H9 (cell line): ENCODE data around the gene C12orf56. TPM values are rescaled to one million over a fixed set of nuclear protein-coding genes. Genes with fewer than 3 reads are reported as not detected.
A peak's percentile ranks its signal among the peaks of the same experiment; 100 is the strongest.

Source experiments
- DNase-seq: peaks from one replicate; pipeline ENCODE4 v3.0.0-alpha.2; 2017
- H2AFZ ChIP-seq: one replicate; pipeline ENCODE4 v1.6.1; 2013; ENCODE audit warnings: mild to moderate bottlenecking, low read length, control low read depth, moderate library complexity
- H2AK5ac ChIP-seq: 2 replicates; pipeline ENCODE4 v1.6.1; 2013; ENCODE audit warnings: low read length, control low read depth, mixed read lengths; ENCODE audit not compliant: insufficient read length
- H2BK120ac ChIP-seq: one replicate; pipeline ENCODE4 v1.6.1; 2013; ENCODE audit warnings: low read depth, mild to moderate bottlenecking, low read length, control low read depth, inconsistent platforms; ENCODE audit not compliant: poor library complexity, severe bottlenecking
- H2BK12ac ChIP-seq: 2 replicates; pipeline ENCODE4 v1.6.1; 2013; ENCODE audit warnings: low read length, control low read depth, mixed read lengths, low read depth; ENCODE audit not compliant: insufficient read length
- H2BK15ac ChIP-seq: 2 replicates; pipeline ENCODE4 v1.6.1; 2013; ENCODE audit warnings: low read depth, low read length, control low read depth
- H2BK20ac ChIP-seq: one replicate; pipeline ENCODE4 v1.6.1; 2013; ENCODE audit warnings: low read depth, mild to moderate bottlenecking, low read length, control low read depth, inconsistent platforms; ENCODE audit not compliant: poor library complexity, severe bottlenecking
- H2BK5ac ChIP-seq: 2 replicates; pipeline ENCODE4 v1.6.1; 2013; ENCODE audit warnings: low read length, control low read depth, mixed read lengths; ENCODE audit not compliant: insufficient read length
- H3K14ac ChIP-seq: 2 replicates; pipeline ENCODE4 v1.6.1; 2013; ENCODE audit warnings: low read length, control low read depth; ENCODE audit not compliant: insufficient read depth
- H3K18ac ChIP-seq: 2 replicates; pipeline ENCODE4 v1.6.1; 2013; ENCODE audit warnings: low read depth, mild to moderate bottlenecking, mixed read lengths, low read length, control low read depth; ENCODE audit not compliant: insufficient read length
- H3K23ac ChIP-seq: 2 replicates; pipeline ENCODE4 v1.6.1; 2013; ENCODE audit warnings: low read length, control low read depth, mixed read lengths, low read depth; ENCODE audit not compliant: insufficient read length
- H3K23me2 ChIP-seq: 2 replicates; pipeline ENCODE4 v1.6.1; 2013; ENCODE audit warnings: low read depth, mild to moderate bottlenecking, mixed read lengths, low read length, control low read depth; ENCODE audit not compliant: insufficient read length, poor library complexity, severe bottlenecking
- H3K27ac ChIP-seq: 2 replicates; pipeline ENCODE4 v1.5.1; 2013; ENCODE audit warnings: low read length, control low read depth, mixed read lengths, low read depth; ENCODE audit not compliant: insufficient read length
- H3K27me3 ChIP-seq: 2 replicates; pipeline ENCODE4 v1.6.1; 2013; ENCODE audit warnings: low read length, control low read depth, inconsistent platforms; ENCODE audit not compliant: insufficient read depth
- H3K4ac ChIP-seq: 2 replicates; pipeline ENCODE4 v1.6.1; 2013; ENCODE audit warnings: low read depth, mild to moderate bottlenecking, control low read depth, inconsistent platforms, low read length, moderate library complexity
- H3K4me1 ChIP-seq: 2 replicates; pipeline ENCODE4 v1.6.1; 2013; ENCODE audit warnings: low read length, control low read depth, inconsistent platforms; ENCODE audit not compliant: insufficient read depth
- H3K4me2 ChIP-seq: 2 replicates; pipeline ENCODE4 v1.6.1; 2013; ENCODE audit warnings: low read length, control low read depth, mixed read lengths; ENCODE audit not compliant: insufficient read length, insufficient read depth
- H3K56ac ChIP-seq: 2 replicates; pipeline ENCODE4 v1.6.1; 2013; ENCODE audit warnings: low read depth, mild to moderate bottlenecking, mixed read lengths, low read length, control low read depth; ENCODE audit not compliant: insufficient read length
- H3K79me1 ChIP-seq: 2 replicates; pipeline ENCODE4 v1.6.1; 2013; ENCODE audit warnings: low read depth, mild to moderate bottlenecking, moderate library complexity, low read length, control low read depth, inconsistent platforms; ENCODE audit not compliant: insufficient read depth, poor library complexity, severe bottlenecking
- H3K79me2 ChIP-seq: 2 replicates; pipeline ENCODE4 v1.6.1; 2013; ENCODE audit warnings: low read length, control low read depth, inconsistent platforms; ENCODE audit not compliant: insufficient read depth
- H3K9ac ChIP-seq: 2 replicates; pipeline ENCODE4 v1.6.1; 2013; ENCODE audit warnings: low read length, control low read depth, mixed read lengths; ENCODE audit not compliant: insufficient read length; ENCODE audit errors: extremely low read depth
- H3K9me3 ChIP-seq: one replicate; pipeline ENCODE4 v1.6.1; 2013; ENCODE audit warnings: low read depth, low read length, inconsistent platforms; ENCODE audit not compliant: control insufficient read depth
- H3T11ph ChIP-seq: one replicate; pipeline ENCODE4 v1.6.1; 2013; ENCODE audit warnings: mild to moderate bottlenecking, low read length, control low read depth, inconsistent platforms
- H4K20me1 ChIP-seq: one replicate; pipeline ENCODE4 v1.6.1; 2013; ENCODE audit not compliant: control insufficient read depth, insufficient read length, insufficient read depth
- H4K5ac ChIP-seq: 2 replicates; pipeline ENCODE4 v1.6.1; 2013; ENCODE audit warnings: low read depth, mild to moderate bottlenecking, mixed read lengths, low read length, control low read depth; ENCODE audit not compliant: insufficient read length
- H4K8ac ChIP-seq: replicated peaks from 2 replicates; pipeline ENCODE4 v1.6.1; 2013; ENCODE audit warnings: low read length, control low read depth, mixed read lengths, low read depth; ENCODE audit not compliant: insufficient read length
- H4K91ac ChIP-seq: 2 replicates; pipeline ENCODE4 v1.6.1; 2013; ENCODE audit warnings: low read depth, mild to moderate bottlenecking, moderate library complexity, mixed read lengths, low read length, control low read depth; ENCODE audit not compliant: insufficient read length
- H3K27ac Mint-ChIP-seq, 3 experiments: 2 replicates in 2 of 3; 3 replicates in 1 of 3; pipeline ENCODE4 v1.8.0; 2020 to 2021; ENCODE audit warnings: mixed read lengths in 3 of 3, mild to moderate bottlenecking in 1 of 3, moderate library complexity in 1 of 3
- H3K27me3 Mint-ChIP-seq: 2 replicates; pipeline ENCODE4 v1.8.0; 2021; ENCODE audit warnings: low read depth, mild to moderate bottlenecking, moderate library complexity, mixed read lengths
- H3K36me3 Mint-ChIP-seq, 3 experiments: 2 replicates in 2 of 3; 3 replicates in 1 of 3; pipeline ENCODE4 v1.8.0; 2020 to 2021; ENCODE audit warnings: low read depth in 3 of 3, mixed read lengths in 3 of 3; ENCODE audit not compliant: insufficient read depth in 1 of 3
- H3K4me1 Mint-ChIP-seq, 2 experiments: 2 replicates each; pipeline ENCODE4 v1.8.0; 2020; ENCODE audit warnings: mixed read lengths in 2 of 2
- H3K4me3 Mint-ChIP-seq, 2 experiments: 2 replicates in 1 of 2; 3 replicates in 1 of 2; pipeline ENCODE4 v1.8.0; 2020 to 2021; ENCODE audit warnings: mild to moderate bottlenecking in 2 of 2, mixed read lengths in 2 of 2, moderate library complexity in 1 of 2
- H3K9me3 Mint-ChIP-seq, 2 experiments: 2 replicates in 1 of 2; 3 replicates in 1 of 2; pipeline ENCODE4 v1.8.0; 2020; ENCODE audit warnings: mild to moderate bottlenecking in 2 of 2, mixed read lengths in 2 of 2, moderate library complexity in 1 of 2
- WGBS: extraction: QIAGEN DNeasy Blood & Tissue Kit; methylation state at CpG from one replicate; pipeline ENCODE4 v1.1.7; 2013; ENCODE audit warnings: missing lambda C conversion rate, low lambda C conversion rate, mixed read lengths; ENCODE audit not compliant: insufficient read length; ENCODE audit errors: extremely low coverage; 5-methylcytosine and 5-hydroxymethylcytosine counted together
- total RNA-seq: library from RNA; stranded (reverse); gene quantifications from 2 replicates; pipeline ENCODE4 v1.2.1, GENCODE V29; 2021
- TF ChIP-seq, protein P1 (sequence below): fragments of 200-600 bp; sonication (generic); conservative IDR thresholded peaks from 3 replicates; pipeline ENCODE4 v1.8.0; 2021; ENCODE audit warnings: antibody characterized with exemption, mild to moderate bottlenecking

C12orf56 gene
- total RNA-seq, 1 experiment from 2014 or later, result 2.2 TPM

DNA sequence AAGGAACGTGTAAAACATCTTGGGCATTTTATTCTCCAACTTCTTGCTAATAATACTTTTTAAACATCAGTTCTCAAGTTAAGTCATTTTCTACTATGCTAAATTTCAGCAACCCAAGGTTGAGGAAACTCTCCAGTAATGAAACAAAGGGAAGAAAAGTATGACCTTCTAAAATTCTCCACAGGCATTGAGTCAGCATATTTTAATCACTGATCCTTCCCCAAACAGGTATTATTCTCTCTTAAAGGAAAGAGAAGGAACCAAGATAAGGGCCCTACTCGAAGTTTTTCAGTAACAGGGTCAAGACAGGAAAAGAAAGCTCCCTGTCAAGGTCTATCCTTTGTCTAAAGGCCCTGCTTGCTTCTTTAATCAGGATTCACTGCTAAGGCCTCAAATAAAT lies 171.4 kb downstream of the C12orf56 start:
- Histone ChIP-seq H3K56ac (no peak overlapping the region), H4K91ac (no peak overlapping the region), H3T11ph (no peak overlapping the region), H3K23me2 (no peaks in the 10 kb centered on the region), H3K4ac (no peak overlapping the region), H3K27me3 (no peaks in the 10 kb centered on the region), H2AK5ac (no peak overlapping the region), H3K23ac (no peak overlapping the region), H3K14ac (no peak overlapping the region), H3K4me1 (peaks cover 3% of the 10 kb centered on the region), H2BK5ac (no peak overlapping the region), H3K9me3 (no peaks in the 10 kb centered on the region), H3K9ac (no peak overlapping the region), H2AFZ (no peak overlapping the region), H2BK20ac (no peak overlapping the region), H3K79me2 (no peaks in the 10 kb centered on the region), H2BK12ac (no peak overlapping the region), H3K79me1 (no peaks in the 10 kb centered on the region), H2BK15ac (no peak overlapping the region), H3K27ac (peak overlapping the region; percentile 16), H3K18ac (no peak overlapping the region), H4K20me1 (no peaks in the 10 kb centered on the region), H2BK120ac (no peak overlapping the region), H3K4me2 (no peak overlapping the region), H4K8ac (no peak overlapping the region), H4K5ac (no peak overlapping the region)
- peaks cover 28 to 31% of the 10 kb centered on the region in 2 experiments for H3K4me1 Mint-ChIP-seq
- peak overlapping the region; percentile 9 to 80 (median 50); a peak in 5 of 7 replicates for H3K27ac Mint-ChIP-seq
- H3K36me3 Mint-ChIP-seq, result no peaks in the 10 kb centered on the region; a peak in 1 of 7 replicates
- DNase-seq, result no peak
- TF ChIP-seq, protein P1, sequence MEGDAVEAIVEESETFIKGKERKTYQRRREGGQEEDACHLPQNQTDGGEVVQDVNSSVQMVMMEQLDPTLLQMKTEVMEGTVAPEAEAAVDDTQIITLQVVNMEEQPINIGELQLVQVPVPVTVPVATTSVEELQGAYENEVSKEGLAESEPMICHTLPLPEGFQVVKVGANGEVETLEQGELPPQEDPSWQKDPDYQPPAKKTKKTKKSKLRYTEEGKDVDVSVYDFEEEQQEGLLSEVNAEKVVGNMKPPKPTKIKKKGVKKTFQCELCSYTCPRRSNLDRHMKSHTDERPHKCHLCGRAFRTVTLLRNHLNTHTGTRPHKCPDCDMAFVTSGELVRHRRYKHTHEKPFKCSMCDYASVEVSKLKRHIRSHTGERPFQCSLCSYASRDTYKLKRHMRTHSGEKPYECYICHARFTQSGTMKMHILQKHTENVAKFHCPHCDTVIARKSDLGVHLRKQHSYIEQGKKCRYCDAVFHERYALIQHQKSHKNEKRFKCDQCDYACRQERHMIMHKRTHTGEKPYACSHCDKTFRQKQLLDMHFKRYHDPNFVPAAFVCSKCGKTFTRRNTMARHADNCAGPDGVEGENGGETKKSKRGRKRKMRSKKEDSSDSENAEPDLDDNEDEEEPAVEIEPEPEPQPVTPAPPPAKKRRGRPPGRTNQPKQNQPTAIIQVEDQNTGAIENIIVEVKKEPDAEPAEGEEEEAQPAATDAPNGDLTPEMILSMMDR, result no peak
- WGBS, result no CpG with 5 or more reads among the region's 2 CpGs
- no peaks in the 10 kb centered on the region for H3K9me3 Mint-ChIP-seq
- no peaks in the 10 kb centered on the region for H3K27me3 Mint-ChIP-seq
- no peak overlapping the region for H3K4me3 Mint-ChIP-seq
